Mucosa of gallbladder (tissue), 1 donor: Measurements from ENCODE around the gene MROH8. TPM values are rescaled to one million over a fixed set of nuclear protein-coding genes. Genes with fewer than 3 reads are reported as not detected.
"Not testable (repeated sequence)": the region's sequence is repeated elsewhere in the genome, so short reads cannot be mapped to it uniquely, and the experiment has no call there.

Experiments used
- DNase-seq: peaks from one replicate; pipeline ENCODE4 v3.0.0-alpha.2; 2020; ENCODE audit warnings: low spot score
- total RNA-seq: library from RNA; stranded (reverse); gene quantifications from one replicate; pipeline ENCODE4 v1.2.1, GENCODE V29; 2021
- donor health status: DM: no; HTN: no; CAD: no.

Gene MROH8
- total RNA-seq, 1 donor from 2014 or later: 1.8 TPM

- no peak for DNase-seq
Measured at GRCh38 chr20:37154684-37155298, 24.6 kb downstream of the MROH8 start.

DNA sequence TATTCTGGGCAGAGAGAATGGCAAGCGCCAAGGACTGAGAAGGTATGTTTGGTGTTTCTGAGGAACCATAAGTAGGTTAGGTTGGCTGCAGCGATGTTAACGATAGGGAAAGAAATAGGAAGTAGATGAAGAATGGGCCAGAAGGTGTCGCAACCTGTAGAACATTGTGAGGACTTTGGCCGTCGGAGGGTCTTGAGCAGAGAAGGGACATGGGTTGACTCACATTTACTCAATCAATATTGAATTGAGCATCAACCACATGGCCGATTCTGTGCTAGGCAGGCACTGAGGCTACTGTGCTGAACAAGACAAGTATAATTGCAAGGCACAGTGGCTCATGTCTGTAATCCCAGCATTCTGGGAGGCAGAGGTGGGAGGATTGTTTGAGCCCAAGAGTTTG lies 27.1 kb downstream of the MROH8 start:
- DNase-seq: no peak

DNA sequence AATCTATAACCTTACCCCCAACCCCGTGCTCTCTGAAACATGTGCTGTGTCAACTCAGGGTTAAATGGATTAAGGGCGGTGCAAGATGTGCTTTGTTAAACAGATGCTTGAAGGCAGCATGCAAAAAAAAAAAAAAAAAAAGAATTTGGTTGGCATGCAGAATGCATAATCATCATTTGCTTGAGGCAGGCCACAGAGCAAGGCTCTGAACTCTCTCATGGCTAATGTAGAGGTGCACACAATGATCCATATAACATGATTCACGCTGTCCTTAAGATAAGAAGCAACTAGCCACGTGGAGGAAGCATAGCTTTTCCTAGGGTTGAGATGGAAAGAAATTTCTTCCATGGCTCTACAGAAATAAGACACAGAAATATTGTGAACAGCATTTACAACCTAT lies 27.8 kb downstream of the MROH8 start:
- DNase-seq: no peak

DNA sequence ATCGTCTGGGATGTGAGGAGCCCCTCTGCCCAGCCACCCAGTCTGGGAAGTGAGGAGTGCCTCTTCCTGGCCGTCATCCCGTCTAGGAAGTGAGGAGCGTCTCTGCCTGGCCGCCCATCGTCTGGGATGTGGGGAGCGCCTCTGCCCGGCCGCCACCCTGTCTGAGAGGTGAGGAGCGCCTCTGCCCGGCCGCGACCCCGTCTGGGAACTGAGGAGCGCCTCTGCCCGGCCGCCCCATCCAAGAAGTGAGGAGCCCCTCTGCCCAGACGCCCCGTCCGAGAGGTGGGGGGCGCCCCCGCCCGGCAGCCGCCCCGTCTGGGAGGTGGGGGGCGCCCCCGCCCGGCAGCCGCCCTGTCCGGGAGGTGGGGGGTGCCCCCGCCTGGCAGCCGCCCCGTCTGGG lies 28.5 kb downstream of the MROH8 start:
- not testable (repeated sequence) for DNase-seq

GRCh38 chr20:37147250-37147649 lies 32.1 kb downstream of the MROH8 start:
- no peak for DNase-seq

- DNase-seq: no peak
Measured at GRCh38 chr20:37144856-37145404, 34.4 kb downstream of the MROH8 start.

DNA sequence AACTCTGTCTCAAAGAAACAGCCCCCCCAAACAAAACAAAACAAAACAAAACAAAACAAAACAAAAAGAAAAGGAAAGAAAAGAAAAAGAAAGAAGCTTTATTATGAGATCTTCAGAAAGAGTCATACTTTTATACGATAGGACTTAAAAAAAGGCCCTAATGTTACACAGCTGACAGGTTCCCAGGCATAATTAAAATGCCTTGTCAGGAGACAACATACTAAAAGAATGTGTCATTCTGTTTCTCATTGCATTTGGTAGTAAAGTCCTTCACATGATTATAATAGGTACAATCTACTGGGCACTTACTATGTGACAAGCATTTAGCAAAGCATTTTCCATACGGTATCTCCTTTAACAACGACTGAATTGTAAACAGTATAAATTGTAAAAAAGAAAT lies 36.6 kb downstream of the MROH8 start:
- DNase-seq: no peak

DNA sequence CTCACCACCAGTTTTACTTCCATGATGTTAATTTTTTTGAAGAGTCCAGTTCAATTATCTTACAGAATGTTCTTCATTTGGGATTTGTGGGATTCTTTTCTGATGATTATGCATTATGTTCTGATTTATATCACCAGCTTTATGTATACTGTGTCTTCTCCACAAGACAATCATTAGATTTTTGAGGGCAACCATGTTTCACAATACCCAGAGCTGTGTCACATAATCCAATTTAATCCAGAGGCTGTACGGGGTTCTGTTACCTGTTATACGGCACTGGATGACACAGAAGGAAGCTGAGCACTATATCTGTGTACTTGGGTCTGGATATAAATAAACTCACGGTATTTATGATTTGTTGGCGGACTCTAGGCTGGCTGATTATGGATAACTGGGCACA lies 41.8 kb downstream of the MROH8 start:
- DNase-seq: no peak

DNA sequence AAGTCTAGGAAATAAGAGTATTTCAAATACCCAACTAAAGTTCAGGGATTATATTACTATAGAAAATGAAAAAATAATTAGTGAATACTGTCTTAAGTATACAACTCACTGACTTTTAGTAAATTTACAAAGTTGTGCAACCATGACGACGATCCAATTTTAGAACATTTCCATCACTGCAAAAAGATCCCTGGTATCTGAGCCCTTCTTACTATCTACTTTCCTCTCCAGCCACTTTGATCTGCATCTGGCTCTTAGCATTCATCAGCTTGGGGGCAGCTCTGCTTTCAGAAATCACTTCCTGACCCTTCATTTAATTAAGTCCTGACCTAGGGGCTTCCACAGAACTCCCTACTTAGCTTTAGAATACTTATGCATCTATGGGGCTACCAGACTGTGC lies 45.4 kb downstream of the MROH8 start:
- no peak for DNase-seq

- DNase-seq: no peak
Measured at GRCh38 chr20:37131486-37131885, 47.9 kb downstream of the MROH8 start.

DNA sequence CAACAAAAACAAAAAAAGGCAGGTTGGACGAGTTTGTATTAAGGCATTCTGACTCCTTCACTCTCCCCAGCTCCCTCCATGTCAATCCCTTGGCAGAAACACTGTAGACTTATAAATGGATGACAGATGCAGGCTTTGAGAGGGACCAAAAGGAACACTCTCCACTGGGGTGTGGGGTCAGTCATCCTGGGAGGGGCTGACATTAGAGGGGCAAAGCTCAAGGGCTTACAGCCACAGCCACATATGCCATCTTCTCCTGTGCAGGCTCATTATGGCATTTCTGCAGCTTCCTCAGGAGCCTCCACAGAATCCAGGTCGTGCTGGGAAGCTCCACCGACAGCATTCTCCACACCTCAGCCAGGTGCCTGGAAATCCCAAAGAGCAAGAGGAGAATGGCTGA lies 50.5 kb downstream of the MROH8 start:
- no peak for DNase-seq

- DNase-seq: not testable (repeated sequence)
Measured at GRCh38 chr20:37126290-37126689, 53.1 kb downstream of the MROH8 start.

- DNase-seq: no peak
Measured at GRCh38 chr20:37123441-37123840, 55.9 kb downstream of the MROH8 start.

DNA sequence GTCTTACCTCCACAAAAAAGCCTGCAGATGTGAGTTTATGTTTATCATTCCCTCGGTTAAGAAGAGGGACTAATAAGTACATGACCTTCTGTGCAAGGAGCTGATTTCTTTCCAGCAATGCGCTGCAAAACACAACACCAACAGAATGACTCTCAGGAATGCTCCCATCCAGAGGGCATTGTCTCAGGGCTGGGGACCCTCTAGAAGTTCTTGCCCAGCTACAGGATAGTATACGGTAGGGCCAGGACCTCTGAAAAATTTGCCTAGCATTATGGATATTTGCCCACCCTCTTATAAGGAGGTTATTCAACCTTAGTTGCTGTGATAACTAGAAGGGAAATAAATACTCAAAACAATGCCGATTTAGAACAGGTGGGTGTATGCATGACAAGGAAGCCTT lies 58.9 kb downstream of the MROH8 start:
- no peak for DNase-seq

GRCh38 chr20:37119356-37120036 lies 59.9 kb downstream of the MROH8 start:
- no peak for DNase-seq

GRCh38 chr20:37114012-37114411 lies 65.3 kb downstream of the MROH8 start:
- no peak for DNase-seq

DNA sequence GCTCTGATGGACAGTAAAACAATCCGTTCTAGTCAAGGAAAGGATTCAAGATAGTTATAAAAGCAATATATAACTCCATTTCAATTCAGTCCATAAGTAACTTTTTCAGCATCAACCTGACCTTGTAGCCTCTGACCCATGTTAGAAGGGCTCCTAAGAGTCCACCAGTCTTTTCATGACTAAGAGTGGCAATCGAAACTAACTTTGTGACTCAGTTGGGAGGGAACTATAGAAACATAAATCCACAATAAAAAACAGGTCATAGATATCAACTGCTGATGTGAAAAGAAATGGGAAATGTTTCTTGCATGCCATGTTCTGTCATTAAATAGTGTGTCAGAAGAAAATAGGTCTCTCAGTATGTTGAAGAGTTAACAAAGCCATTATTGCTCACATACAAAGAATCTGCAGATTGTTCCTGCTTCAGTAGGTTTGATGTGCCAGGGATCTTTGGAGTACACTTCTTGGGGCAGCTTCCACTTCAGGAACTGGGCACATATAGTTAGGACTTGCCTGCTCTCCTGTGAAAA lies 67.4 kb downstream of the MROH8 start:
- DNase-seq: no peak

GRCh38 chr20:37108676-37109075 lies 70.7 kb downstream of the MROH8 start:
- no peak for DNase-seq

- no peak for DNase-seq
Measured at GRCh38 chr20:37102571-37102970, 76.8 kb downstream of the MROH8 start.

GRCh38 chr20:37096415-37097041 lies 82.8 kb downstream of the MROH8 start:
- DNase-seq: no peak

- peak; percentile 80 for DNase-seq
Measured at GRCh38 chr20:37095599-37096414, 83.5 kb downstream of the MROH8 start, which contains the start of gene RBL1. RBL1 (minus strand) TSS chr20:37095997; CDS start chr20:37095928, 69 bp downstream.

- no peak for DNase-seq
Measured at GRCh38 chr20:37095108-37095598, 84.2 kb downstream of the MROH8 start.
